Adrenal gland (tissue), 12 donors: Measurements from ENCODE around the gene PLCB1. TPM values are rescaled to one million over a fixed set of nuclear protein-coding genes. Genes with fewer than 3 reads are reported as not detected.

ENCODE experiments used
- DNase-seq, 7 donors: peaks; one replicate each; pipeline ENCODE4 v3.0.0-alpha.2; 2019 to 2020
- H3K27ac ChIP-seq, 5 donors: fragments of 200-600 bp; sonication (generic) in 4 of 5; 1 replicate in 3 of 5; 2 replicates in 2 of 5; pipeline versions ENCODE4 v1.5.1 to v1.8.0; 2016 to 2020; ENCODE audit warnings: mild to moderate bottlenecking in 1 of 5
- H3K27me3 ChIP-seq: fragments of 200-600 bp; 2 replicates; pipeline ENCODE4 v1.8.0; 2021
- H3K36me3 ChIP-seq, 2 donors: fragments of 200-600 bp; replicated peaks in 1 of 2; 1 replicate in 1 of 2; 2 replicates in 1 of 2; pipeline versions ENCODE4 v1.5.1 to v1.8.0; 2018 to 2022
- H3K4me1 ChIP-seq, 2 donors: fragments of 200-600 bp; replicated peaks in 1 of 2; 1 replicate in 1 of 2; 2 replicates in 1 of 2; pipeline versions ENCODE4 v1.5.1 to v1.8.0; 2018 to 2021
- H3K4me3 ChIP-seq, 4 donors: fragments of 200-600 bp; sonication (generic) in 3 of 4; one replicate each; pipeline ENCODE4 v1.5.1; 2016 to 2018
- H3K9me3 ChIP-seq, 3 donors: fragments of 200-600 bp; sonication (generic) in 1 of 3; replicated peaks in 1 of 3; 1 replicate in 2 of 3; 2 replicates in 1 of 3; pipeline versions ENCODE4 v1.5.1 to v1.8.0; 2016 to 2021
- CTCF ChIP-seq, 6 experiments: fragments of 450-650 bp in 4 of 6; fragments of 200-600 bp in 2 of 6; sonication (generic) in 1 of 6; IDR thresholded peaks; 1 replicate in 5 of 6; 2 replicates in 1 of 6; pipeline versions ENCODE4 v1.5.1 to v1.8.0; 2016 to 2021; ENCODE audit warnings: antibody characterized with exemption in 6 of 6, mild to moderate bottlenecking in 2 of 6, moderate library complexity in 1 of 6
- POLR2A ChIP-seq, 2 donors: fragments of 450-650 bp; IDR thresholded peaks; one replicate each; pipeline ENCODE4 v1.6.1; 2017; ENCODE audit warnings: antibody characterized with exemption in 2 of 2, mild to moderate bottlenecking in 2 of 2, moderate library complexity in 1 of 2
- WGBS, 4 donors: extraction: QIAGEN DNeasy Blood & Tissue Kit in 2 of 4; methylation state at CpG; one replicate each; pipeline versions ENCODE4 v1.1.5 to v1.1.7; 2013 to 2017; 5-methylcytosine and 5-hydroxymethylcytosine counted together
- intact Hi-C, 2 donors: fragments of 100-400 bp; cut with DNase I; formaldehyde crosslinking; loops; one replicate each; pipeline versions ENCODE4 v1.14.1 to v1.15.0; 2022 to 2023
- polyA plus RNA-seq, 3 donors: library from polyadenylated mRNA; stranded (reverse); fragments of 200-250 nt in 2 of 3; fragments of 350-450 nt in 1 of 3; fragmentation: Illumina TruSeq in 1 of 3; extraction: RNeasy Lipid Tissue Mini Kit (QIAGEN cat#74804) in 1 of 3; gene quantifications; one replicate each; pipeline ENCODE4 v1.2.3, GENCODE V29; 2013 to 2014
- total RNA-seq, 9 donors: library from RNA; depleted of rRNA in 4 of 9; stranded (reverse); fragments of >200 nt in 4 of 9; fragments of 120-200 nt in 1 of 9; fragmentation: NEBNext Ultra II Directional in 1 of 9; extraction: Animal tissue kit (Norgen Biotek cat#: 25700) in 1 of 9; gene quantifications; one replicate each; pipeline versions ENCODE4 v1.1.0 to v1.2.4, GENCODE V29; 2013 to 2023
- donor health status: healthy with polysubstance abuse.
- donor health status: Bipolar disorder and iron deficiency.
- donor health status: DM: yes; HTN: yes; CAD: no.
- donor health status: DM: no; HTN: no; CAD: no.
- donor health status: DM: no; HTN: no; CAD: no.
- donor health status: DM: yes; HTN: yes; CAD: no.

PLCB1 gene
- total and polyA plus RNA-seq, 12 donors, result 7.7 to 56.6 (median 27.9) TPM

- H3K36me3 ChIP-seq, result no peaks in the 10 kb centered on the region
- TF ChIP-seq POLR2A (IDR thresholded peaks at IDR 0.05), result no peak
- intact Hi-C loops, result no loop called here
Observed at GRCh38 chr20:8778387-8778786, 646.3 kb downstream of the PLCB1 start.

GRCh38 chr20:8780915-8781314 lies 648.8 kb downstream of the PLCB1 start:
- Histone ChIP-seq H3K27me3 (no peaks in the 10 kb centered on the region), H3K9me3 (no peaks in the 10 kb centered on the region), H3K36me3 (no peaks in the 10 kb centered on the region), H3K27ac (no peak overlapping the region), H3K4me1 (no peaks in the 10 kb centered on the region), H3K4me3 (no peak overlapping the region)
- TF ChIP-seq POLR2A (IDR thresholded peaks at IDR 0.05), result no peak
- TF ChIP-seq CTCF (IDR thresholded peaks at IDR 0.05), result no peak
- no peak for DNase-seq
- intact Hi-C loops, result loop anchor here in 1 of 2 donors (10.0 kb wide), 1 partner anchor 584 kb away; no protein-coding TSS in a partner anchor

More at GRCh38 chr20:8778387-8778786, 646.3 kb downstream of the PLCB1 start:
- H3K4me3 ChIP-seq, result no peak overlapping the region
- no peak for DNase-seq
- no peaks in the 10 kb centered on the region for H3K4me1 ChIP-seq
- H3K9me3 ChIP-seq, result no peaks in the 10 kb centered on the region
- H3K27me3 ChIP-seq, result no peaks in the 10 kb centered on the region
- H3K27ac ChIP-seq, result no peak overlapping the region

GRCh38 chr20:8782804-8783203 lies 650.7 kb downstream of the PLCB1 start:
- TF ChIP-seq POLR2A (IDR thresholded peaks at IDR 0.05), result no peak
- no peak for TF ChIP-seq CTCF (IDR thresholded peaks at IDR 0.05)

GRCh38 chr20:8783734-8784133 lies 651.7 kb downstream of the PLCB1 start:
- Histone ChIP-seq H3K9me3 (no peaks in the 10 kb centered on the region), H3K36me3 (no peaks in the 10 kb centered on the region), H3K27ac (no peak overlapping the region), H3K4me1 (no peaks in the 10 kb centered on the region), H3K27me3 (no peaks in the 10 kb centered on the region), H3K4me3 (no peak overlapping the region)
- 0 to 100% (median 40%) methylated on average over 1 of the region's 1 CpG for WGBS, 4 donors
- no peak for TF ChIP-seq CTCF (IDR thresholded peaks at IDR 0.05)
- TF ChIP-seq POLR2A (IDR thresholded peaks at IDR 0.05), result no peak
- intact Hi-C loops, result loop anchor here in 1 of 2 donors (10.0 kb wide), 1 partner anchor 581 kb away; no protein-coding TSS in a partner anchor
- DNase-seq, result no peak

More at GRCh38 chr20:8782804-8783203, 650.7 kb downstream of the PLCB1 start:
- intact Hi-C loops, result loop anchor here in 1 of 2 donors (10.0 kb wide), 1 partner anchor 582 kb away; no protein-coding TSS in a partner anchor
- no peak overlapping the region for H3K27ac ChIP-seq
- no peak overlapping the region for H3K4me3 ChIP-seq
- no peaks in the 10 kb centered on the region for H3K36me3 ChIP-seq
- DNase-seq, result no peak
- WGBS, 4 donors, result 67 to 84% (median 80%) methylated on average over 2 of the region's 2 CpGs
- no peaks in the 10 kb centered on the region for H3K9me3 ChIP-seq
- no peaks in the 10 kb centered on the region for H3K4me1 ChIP-seq
- H3K27me3 ChIP-seq, result no peaks in the 10 kb centered on the region

- TF ChIP-seq CTCF (IDR thresholded peaks at IDR 0.05), result no peak
- no peak for TF ChIP-seq POLR2A (IDR thresholded peaks at IDR 0.05)
- WGBS, 4 donors, result 94 to 97% (median 95%) methylated on average over 6 of the region's 6 CpGs
- Histone ChIP-seq H3K4me1 (no peaks in the 10 kb centered on the region), H3K9me3 (no peaks in the 10 kb centered on the region), H3K4me3 (no peak overlapping the region), H3K27ac (no peak overlapping the region), H3K27me3 (no peaks in the 10 kb centered on the region), H3K36me3 (no peaks in the 10 kb centered on the region)
- intact Hi-C loops, result loop anchor here in 1 of 2 donors (10.0 kb wide), 1 partner anchor 578 kb away; no protein-coding TSS in a partner anchor
- no peak for DNase-seq
Observed at GRCh38 chr20:8786383-8786782, 654.3 kb downstream of the PLCB1 start.
